Tongue (tissue), 2 donors: ENCODE data around the gene TIAM1. TPM values are rescaled to one million over a fixed set of nuclear protein-coding genes. Genes with fewer than 3 reads are reported as not detected.

Source experiments
- DNase-seq: peaks from one replicate; pipeline ENCODE4 v3.0.0-alpha.2; 2015
- total RNA-seq: library from RNA; depleted of rRNA; stranded (reverse); fragments of >200 nt; gene quantifications from one replicate; pipeline ENCODE4 v1.2.3, GENCODE V29; 2014

Gene TIAM1
- total RNA-seq, 1 donor from 2014 or later = 28.0 TPM

DNA sequence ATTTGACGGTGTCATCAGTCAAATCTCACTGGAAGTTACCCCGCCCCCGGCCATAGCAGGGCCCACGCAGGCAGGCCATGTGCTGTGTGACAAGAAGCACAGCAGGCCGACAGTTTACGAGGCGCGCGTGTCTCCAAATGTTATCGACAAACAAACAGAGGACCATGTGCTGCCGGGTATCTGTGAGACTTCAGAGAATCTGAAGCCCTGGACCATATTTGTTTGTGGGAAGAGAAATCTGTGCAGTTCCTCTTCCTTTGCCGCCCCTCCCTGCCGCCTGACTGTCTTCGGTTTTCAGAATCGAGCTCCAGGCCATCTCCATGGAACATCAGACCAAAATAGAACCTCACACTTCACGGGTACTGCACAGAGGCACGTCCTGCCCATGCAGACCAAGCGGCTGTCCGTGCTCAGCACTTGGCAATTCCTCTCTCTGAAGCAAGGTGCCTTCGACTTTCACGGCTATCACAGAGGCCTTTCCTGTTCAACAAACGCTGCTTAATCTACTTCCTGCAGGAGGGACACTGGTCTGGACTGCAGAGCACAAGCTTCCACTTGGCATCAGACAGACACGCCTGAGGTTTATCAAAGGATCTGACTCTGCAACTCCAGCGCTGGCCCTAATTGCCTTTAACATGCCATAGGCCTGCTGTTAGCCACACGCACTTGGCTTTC, 170.0 kb downstream of the TIAM1 start:
- peak; percentile 38 for DNase-seq

DNA sequence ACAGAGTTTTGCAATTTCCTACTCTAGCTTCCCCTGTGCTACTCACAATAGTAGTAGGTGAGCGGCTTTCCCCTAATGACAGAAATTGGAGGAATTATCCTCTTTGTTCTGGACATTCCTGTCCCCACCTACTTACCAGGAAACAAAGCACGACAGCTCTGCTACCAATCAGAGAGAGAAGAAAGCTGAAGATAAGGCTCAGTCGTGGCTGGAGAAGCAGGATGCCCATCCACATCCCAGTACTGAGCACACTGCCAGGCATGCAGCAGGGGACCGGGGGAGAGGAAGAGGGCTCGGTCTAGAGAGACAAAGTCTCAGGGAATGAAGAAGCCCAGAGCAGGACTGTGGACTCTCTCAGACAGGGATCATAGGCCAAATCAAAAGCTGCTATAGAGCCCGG, 171.7 kb downstream of the TIAM1 start:
- DNase-seq = no peak

DNA sequence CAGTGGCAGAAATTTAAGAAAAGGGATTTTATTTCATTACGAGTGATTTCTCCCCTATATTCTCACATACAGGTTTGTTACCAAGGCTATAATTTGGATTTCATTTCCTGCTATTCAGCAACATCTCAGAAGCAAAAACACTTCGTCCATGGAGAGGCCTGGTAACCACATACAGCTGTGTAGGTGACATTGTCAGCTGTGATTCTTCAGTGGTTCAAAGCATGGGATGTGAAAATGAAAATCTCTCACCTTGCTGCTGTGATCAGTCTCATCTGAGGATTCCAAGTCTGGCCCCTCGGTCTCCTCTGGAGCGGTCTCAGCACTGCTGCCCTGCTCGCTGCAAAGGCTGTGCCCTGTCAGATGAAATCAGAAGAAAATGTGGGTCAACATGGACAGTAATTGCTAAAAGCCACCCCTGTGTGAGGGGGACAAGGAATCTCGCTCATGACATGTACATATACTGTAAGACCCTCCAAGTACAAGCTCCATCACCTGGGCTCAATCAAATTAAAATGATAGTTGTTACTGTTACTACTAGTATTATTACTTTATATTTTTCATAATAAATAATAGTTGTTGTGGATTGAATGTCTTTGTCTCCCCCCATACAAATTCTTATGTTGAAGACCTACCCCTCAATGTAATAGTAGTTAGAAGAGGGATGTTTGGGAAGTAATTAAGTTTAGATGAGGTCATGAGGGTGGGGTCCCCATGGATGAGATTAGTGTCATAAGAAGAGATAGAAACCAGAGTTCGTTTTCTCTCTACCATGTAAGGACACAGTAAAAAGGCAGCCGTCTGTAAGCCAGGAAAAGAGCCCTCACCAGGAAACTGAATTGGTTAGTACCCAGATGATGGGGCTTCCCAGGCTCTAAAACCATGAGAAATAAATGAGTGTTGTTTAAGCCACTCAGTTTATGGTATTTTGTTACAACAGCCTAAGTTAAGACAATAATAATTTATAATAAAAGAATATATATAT, 179.1 kb downstream of the TIAM1 start:
- DNase-seq = no peak

DNA sequence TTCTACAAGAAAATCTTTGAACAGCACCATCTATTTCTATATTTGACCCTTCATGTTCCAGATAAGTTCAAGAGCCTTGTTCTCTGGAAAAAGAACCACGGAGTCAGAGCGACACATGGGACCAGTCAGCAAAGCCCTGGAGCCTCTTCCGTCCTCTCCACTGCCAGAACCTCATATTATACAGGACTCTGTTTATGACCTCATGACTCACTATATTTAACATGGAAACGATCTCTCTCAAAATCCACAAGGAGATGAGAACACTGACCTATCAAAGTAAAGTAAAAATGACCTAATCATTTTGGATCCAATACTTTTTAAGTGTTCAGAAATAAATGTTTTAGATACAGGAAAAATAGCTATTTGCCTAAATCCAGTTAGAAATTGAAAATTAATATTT, 181.2 kb downstream of the TIAM1 start:
- peak; percentile 22 for DNase-seq

DNA sequence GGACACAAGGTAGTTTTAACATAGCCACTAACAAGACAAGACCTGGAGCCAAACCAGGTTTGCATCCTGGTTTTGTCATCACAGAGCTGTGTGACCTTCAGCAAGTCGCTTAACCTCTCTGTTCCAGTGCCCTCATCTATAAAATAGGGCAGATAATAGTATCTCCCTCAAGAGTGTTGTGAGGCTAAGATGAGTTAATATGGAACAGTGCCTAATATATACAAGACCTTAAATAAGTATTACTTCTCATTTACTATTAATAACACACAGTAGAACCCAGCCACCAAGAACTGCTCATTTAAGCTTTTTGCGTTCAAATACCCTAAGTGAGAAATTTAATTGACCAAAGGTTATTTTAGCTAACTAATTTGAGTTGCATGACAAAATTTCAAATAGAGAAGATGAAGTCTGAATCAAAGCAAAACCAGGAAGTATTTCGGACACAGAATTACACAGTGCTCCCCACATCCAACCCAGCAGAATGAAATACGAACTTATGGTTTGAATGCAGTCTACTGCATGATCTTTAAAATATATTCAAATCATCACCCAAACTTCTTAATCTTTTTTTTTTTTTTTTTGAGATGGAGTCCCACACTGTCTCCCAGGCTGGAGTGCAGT, 181.9 kb downstream of the TIAM1 start:
- no peak for DNase-seq

DNA sequence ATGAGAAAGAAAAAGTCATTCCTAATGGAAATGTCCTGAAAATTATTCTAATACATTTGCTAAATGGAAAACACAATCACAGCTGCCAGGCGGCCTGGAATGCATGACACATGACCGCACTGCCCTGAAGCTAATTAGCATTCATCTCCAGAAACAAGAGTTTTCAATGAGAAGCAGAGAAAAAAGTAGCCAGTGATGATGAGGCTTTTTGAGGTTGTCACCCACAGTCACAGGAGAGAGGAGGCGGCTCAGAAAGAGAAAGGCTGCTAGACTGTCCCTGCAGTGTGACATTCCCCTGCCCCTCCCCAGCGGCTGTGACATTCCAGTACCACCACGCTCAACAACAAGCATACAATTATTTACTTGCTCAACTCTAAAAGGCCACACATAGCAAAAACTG, 182.9 kb downstream of the TIAM1 start:
- peak; percentile 42 for DNase-seq

DNA sequence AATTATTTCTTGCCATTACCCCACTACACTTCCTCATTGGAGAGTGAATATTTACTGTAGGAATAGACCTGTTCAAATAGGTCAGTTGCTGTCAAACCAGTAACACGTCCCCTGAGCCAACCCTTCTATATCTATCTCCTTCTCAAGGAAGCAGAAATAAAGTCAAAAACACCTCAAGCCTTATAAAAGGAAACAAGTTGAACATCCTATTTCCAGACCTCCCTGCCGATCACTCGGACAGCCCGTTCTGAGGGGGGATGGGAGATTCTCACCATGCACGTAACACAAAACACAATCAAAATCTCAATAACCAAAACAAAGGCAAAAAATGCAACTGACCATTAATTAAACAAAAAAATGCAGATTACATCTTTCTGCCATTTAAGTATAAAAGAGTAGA, 184.3 kb downstream of the TIAM1 start:
- DNase-seq = no peak

DNA sequence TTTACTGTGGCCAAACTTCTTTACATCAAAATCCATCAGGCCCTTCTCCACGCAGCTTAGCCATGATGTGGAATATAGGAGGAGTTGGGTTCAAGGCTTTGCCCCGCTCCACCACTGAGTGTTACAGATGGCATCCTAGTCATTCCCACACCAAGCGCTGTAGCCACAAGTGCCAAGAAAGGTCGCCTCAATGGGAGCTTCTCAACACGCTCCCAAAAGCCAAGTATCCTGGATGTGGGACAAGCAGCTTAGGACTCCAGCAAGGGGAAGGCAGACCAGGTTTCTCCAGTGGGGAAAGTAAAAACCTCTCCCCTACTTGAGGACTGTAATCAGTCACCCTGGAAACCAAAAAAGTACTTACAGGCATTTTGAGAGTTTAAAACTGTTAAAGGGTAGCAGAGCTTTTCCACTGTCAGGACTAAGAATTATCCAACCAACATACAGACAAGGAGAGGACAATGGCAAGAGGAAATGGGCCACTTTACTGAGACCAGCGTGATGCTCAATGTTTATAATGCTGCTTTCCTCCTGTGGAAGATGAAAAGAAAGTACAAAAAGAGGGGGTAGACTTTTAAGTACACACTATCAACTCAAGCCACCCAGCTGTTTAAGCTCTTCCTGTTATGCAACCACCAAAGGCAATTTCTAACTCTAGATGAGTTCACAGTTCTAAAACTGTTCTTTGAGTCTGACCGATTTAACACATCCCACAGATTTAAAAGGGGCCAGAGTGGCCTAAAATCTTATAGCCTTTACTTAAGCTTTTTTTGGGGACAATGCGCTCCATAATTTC, 185.1 kb downstream of the TIAM1 start:
- DNase-seq = no peak

DNA sequence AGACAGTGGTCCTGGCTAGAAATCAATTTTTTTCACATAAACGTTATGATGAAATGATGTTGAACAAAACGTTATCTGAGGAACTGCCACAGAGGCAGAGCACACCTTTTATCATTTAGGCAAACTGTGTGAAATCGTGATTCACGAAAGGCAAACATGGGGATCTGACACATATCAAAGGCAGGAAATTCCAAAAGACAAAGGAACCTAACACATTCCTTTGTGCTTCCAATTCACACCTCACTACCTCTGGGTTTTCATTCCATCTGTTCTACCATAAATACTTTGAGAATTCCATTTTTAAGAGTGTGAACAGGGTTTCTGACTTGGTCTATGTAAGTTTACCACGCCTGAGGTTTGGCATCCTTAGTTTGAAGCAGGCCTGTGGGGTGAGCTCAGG, 186.3 kb downstream of the TIAM1 start:
- DNase-seq = no peak

DNA sequence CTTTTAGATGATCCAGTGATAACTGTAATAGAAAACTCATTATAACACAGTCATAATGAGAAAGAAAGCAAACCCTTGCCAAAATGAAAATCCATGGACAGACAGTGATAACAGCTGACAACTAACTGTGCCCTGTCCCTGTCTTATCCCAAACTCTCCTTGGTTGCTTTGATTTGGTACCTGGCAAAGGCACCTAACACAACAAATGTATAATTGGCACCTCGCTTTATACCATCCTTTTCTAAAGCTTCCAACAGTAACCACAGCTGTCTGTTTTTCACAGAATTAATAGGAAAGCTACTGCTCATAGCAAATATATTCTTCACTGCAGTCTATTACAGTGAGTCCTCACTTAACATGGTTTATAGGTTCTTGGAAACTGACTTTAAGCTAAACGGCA, 187.4 kb downstream of the TIAM1 start:
- no peak for DNase-seq

DNA sequence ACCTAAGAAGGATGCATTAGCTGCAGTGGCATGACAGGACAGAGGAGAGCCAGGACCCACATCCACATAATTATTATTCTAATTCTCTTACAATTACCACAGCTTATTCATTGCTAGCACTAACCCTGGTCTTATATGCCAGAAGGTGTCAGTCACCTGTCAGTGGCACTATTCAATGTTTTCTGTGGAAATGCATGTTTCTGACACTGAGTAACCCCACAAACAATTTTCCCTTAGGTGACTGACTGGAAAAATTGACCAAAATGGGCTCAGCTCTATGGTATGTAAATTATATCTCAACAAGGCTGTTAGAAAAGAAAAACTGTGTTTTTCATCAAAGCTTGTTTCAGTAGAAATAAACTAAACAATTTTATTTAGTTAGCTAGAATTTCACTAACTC, 187.9 kb downstream of the TIAM1 start:
- DNase-seq = no peak

DNA sequence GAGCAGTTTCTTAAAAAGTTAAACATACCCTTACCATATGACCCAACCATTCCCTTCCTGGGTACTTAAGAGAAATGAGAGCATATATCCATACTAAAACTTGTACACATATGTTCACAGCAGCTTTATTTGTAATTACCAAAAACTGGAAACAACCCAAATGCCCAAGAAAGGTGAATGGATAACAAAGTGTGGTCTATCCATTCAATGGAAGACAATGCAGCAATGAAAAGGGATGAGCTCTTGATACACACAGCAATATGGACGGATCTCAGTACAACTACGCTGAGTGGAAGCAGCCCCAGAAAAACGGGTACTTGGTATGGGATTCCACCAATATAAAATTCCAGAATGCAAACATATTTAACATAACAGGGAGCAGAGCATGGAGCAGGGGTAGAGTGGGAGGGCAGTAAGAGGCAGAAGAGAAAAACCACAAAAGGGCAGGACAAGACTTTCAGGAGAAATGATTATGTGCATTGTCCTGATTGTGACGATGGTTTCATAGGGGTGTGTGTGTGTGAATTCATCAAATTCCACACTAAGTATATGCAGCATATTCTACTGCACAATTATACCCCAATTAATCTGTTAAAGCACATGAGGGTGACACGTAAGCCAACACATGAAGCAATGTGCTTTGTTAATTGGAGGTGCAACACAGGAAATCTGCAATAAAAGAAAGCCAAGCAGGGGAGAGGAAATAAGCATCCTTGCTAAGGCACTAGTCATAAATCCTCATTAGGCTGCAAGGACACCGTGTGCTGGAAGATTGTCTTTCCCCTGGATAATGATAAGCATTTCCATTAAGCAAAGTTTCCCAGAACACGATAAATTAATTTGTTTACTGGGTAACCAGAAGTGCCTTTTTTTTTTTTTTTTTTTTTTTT, 192.7 kb downstream of the TIAM1 start:
- no peak for DNase-seq

DNA sequence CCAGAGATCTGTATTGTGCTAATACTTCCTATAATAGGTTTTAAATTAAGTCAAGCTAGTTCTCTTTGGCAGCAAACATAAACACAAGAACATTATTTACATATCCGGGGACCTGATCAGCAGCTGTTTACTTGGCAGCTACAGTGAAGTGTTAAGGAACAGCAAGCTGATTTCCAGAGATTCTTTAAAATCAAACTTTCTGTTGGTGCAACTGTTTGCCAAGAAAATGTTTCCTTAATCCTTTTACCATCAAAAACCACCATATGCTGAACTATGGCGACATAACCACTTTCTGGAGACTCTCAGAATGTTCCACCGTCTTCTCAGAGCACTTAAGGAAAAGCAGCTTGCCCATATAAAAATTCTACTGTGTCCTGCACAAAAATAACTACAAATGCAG, 198.8 kb downstream of the TIAM1 start:
- DNase-seq = peak; percentile 35

DNA sequence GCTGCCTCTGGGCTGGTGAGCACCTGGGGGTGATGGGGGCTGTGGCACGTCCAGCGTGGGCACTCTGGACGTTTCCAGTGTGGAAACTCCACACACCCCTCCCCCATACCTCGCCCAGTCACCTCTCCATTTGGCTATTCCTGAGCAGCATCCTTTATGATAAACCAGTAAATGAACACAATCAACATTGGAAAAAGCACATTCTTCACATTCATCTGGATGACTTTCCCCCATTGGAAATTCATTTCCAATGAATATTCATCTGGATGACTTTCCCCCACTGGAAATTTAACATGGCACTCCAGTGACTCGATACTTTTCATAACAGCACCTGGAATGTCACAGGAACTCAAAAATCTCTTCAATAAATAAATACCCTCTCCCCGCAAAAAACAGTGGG, 201.0 kb downstream of the TIAM1 start:
- DNase-seq = no peak

DNA sequence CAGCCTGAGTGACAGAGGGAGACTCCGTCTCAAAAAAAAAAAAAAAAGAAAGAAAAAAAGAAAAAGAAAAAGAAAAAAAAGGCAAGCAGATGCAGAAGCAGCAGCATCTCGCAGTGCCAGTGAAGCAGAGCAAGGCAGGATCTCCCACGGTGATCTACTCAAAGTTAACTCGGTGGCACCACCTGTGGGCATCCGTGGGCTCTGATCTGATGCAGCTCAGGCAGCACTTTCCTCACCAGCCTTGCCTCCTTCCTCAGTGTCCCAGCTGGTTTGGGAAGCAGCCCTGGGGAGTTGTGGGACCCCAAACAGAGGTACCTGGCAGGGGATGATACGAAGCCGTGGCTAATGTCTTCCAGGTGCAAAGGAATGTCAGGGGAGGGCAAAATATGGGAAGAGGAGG, 201.5 kb downstream of the TIAM1 start:
- DNase-seq = no peak

DNA sequence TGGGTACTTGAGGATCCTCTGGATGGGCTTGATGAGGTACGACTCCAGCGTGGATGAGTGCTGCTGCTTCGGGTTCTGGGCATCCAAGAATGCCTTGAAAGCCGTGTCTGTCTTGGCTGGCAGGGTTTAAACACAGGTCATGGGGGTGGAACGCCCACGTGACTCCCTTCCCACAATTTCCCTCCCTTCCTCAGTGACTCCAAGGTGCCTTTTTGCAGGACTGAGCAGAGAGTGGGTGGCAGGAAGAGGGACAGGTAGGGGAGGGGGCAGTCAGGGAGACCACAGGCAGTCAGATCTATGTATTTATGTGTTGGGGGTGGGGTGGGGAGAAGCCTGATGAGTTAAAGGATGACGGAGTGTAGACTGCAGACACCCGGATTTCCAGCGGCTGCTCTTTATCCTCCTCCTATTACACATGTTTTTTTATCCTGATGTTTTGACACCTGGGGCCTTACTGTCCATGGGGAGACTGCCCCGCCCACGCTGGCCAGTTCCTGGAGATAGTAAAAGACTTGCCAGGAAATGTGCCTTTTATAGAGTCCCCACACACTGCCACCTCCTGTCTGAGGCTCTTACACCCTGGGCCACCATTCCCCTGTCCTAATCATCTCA, 202.6 kb downstream of the TIAM1 start:
- DNase-seq = no peak

DNA sequence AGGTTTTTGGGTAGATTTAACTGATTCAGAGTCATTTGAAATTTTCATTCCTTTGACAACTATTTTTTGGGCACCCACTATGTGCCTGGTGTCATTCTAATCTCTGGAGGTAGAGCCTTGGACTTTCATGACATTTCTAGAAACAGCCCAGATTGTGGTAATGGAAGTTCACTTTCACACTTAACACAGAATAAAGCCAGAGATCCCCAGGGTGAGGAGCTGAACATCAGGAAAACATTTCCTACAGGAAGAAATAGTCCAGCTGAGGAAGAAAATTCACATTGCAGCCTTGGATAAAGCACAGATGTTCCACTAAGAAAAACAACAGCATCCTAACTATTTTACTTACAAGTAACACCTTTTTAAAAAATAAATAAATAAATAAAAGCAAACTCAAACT, 203.4 kb downstream of the TIAM1 start:
- DNase-seq = peak; percentile 32

DNA sequence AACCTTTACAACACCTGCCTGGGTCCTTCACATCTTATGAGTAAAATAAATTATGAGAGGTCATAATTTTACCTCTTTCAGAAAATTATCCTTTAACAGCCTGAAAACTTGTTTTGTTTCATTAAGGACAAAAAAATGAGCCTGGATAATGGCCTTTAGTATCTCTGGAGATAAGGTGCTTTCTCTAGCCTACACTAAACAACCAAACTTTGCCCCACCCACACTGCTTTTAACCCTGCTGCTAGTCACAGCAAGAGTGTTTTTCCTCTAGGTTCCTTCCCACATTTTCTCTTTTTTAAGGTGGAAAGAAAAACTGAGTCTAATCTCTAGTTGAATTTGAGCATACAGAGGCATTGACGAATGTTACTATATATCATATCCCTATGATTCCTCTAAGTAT, 204.0 kb downstream of the TIAM1 start:
- DNase-seq = no peak

DNA sequence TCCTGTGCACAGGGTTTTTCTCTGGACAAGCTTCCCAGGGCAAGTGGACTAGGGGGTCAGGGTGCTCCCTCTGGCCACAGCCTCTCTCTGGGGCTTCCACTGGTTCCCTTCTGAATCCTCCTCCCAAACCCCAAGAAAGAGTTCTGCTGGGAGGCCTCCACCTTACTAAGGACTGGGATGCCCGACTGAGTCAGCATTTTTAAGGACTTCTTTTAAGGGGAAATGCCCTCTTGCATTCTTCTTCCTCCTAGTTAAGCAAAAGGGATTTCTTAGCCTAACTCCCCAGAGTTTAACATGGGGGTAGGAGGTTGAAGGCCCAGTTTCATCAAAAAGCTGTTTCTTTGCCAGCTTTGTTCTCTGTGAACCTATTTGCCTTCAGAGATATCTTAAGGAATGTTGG, 206.1 kb downstream of the TIAM1 start:
- no peak for DNase-seq

DNA sequence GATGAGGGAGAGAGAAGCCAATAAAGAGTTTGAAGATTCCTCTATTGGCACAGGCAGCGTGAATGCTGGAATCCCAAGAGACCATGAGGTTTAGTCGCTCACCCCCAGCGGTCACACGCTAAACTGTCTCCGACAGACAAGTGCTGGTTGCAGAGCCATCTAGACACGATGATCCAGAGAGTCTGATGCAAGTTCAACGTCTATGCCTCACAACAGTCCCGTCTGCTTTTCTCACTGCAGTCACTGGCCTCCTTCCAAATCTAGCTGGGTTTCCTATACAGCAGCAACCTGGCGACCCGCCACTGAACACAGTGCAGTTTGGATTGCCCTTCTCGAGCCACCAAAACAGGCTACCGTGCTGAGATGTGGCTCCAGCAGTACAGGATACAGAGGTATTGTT, 207.2 kb downstream of the TIAM1 start:
- DNase-seq = peak; percentile 46
